Left ventricle myocardium inferior (tissue), 1 donor: ENCODE measurements around the gene ARF3. TPM values are rescaled to one million over a fixed set of nuclear protein-coding genes. Genes with fewer than 3 reads are reported as not detected.
A peak's percentile ranks its signal among the peaks of the same experiment; 100 is the strongest.

ENCODE experiments used
- DNase-seq: peaks from one replicate; pipeline ENCODE4 v3.0.0-alpha.2; 2020
- H3K27ac ChIP-seq: fragments of 200-600 bp; replicated peaks from 2 replicates; pipeline ENCODE4 v1.8.0; 2021
- H3K27me3 ChIP-seq: fragments of 200-600 bp; 2 replicates; pipeline ENCODE4 v1.8.0; 2021; ENCODE audit warnings: low read depth
- H3K36me3 ChIP-seq: fragments of 200-600 bp; 2 replicates; pipeline ENCODE4 v1.8.0; 2021
- H3K4me1 ChIP-seq: fragments of 200-600 bp; 2 replicates; pipeline ENCODE4 v1.8.0; 2021
- H3K4me3 ChIP-seq: fragments of 200-600 bp; 2 replicates; pipeline ENCODE4 v1.8.0; 2021; ENCODE audit warnings: mild to moderate bottlenecking, moderate library complexity
- H3K9me3 ChIP-seq: fragments of 200-600 bp; replicated peaks from 2 replicates; pipeline ENCODE4 v1.8.0; 2021
- intact Hi-C: fragments of 100-400 bp; cut with micrococcal nuclease; formaldehyde crosslinking; loops from one replicate; pipeline ENCODE4 v1.11.0; 2022
- total RNA-seq: library from RNA; stranded (reverse); fragmentation: NEBNext Ultra II Directional; extraction: Animal tissue kit (Norgen Biotek cat#: 25700); gene quantifications from one replicate; pipeline ENCODE4 v1.2.1, GENCODE V29; 2021
- TF ChIP-seq, protein P1 (sequence below): fragments of 200-600 bp; IDR thresholded peaks from 2 replicates; pipeline ENCODE4 v1.8.0; 2021; ENCODE audit warnings: antibody characterized with exemption, mild to moderate bottlenecking, borderline replicate concordance
- donor health status: DM: no; HTN: yes; CAD: no; lungs with severe emphysema.

Gene ARF3
- total RNA-seq, 1 donor from 2014 or later = 49.6 TPM

GRCh38 chr12:48997719-48998496 is 40.6 kb upstream of the ARF3 start:
- Histone ChIP-seq H3K36me3 (peaks cover 25% of the 10 kb centered on the region), H3K27me3 (peaks cover 77% of the 10 kb centered on the region), H3K4me3 (peak overlapping the region; percentile 69), H3K27ac (no peak overlapping the region), H3K4me1 (peaks cover 64% of the 10 kb centered on the region), H3K9me3 (no peaks in the 10 kb centered on the region)
- TF ChIP-seq, protein P1, sequence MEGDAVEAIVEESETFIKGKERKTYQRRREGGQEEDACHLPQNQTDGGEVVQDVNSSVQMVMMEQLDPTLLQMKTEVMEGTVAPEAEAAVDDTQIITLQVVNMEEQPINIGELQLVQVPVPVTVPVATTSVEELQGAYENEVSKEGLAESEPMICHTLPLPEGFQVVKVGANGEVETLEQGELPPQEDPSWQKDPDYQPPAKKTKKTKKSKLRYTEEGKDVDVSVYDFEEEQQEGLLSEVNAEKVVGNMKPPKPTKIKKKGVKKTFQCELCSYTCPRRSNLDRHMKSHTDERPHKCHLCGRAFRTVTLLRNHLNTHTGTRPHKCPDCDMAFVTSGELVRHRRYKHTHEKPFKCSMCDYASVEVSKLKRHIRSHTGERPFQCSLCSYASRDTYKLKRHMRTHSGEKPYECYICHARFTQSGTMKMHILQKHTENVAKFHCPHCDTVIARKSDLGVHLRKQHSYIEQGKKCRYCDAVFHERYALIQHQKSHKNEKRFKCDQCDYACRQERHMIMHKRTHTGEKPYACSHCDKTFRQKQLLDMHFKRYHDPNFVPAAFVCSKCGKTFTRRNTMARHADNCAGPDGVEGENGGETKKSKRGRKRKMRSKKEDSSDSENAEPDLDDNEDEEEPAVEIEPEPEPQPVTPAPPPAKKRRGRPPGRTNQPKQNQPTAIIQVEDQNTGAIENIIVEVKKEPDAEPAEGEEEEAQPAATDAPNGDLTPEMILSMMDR = no peak
- DNase-seq = no peak
- intact Hi-C loops = no loop called here

- TF ChIP-seq, protein P1 = peak; percentile 89
- H3K4me1 ChIP-seq = peaks cover 64% of the 10 kb centered on the region
- peaks cover 86% of the 10 kb centered on the region for H3K27me3 ChIP-seq
- H3K36me3 ChIP-seq = peaks cover 17% of the 10 kb centered on the region
- peak overlapping the region; percentile 69 for H3K4me3 ChIP-seq
- intact Hi-C loops = no loop called here
- no peaks in the 10 kb centered on the region for H3K9me3 ChIP-seq
- peak; percentile 80 for DNase-seq
- H3K27ac ChIP-seq = peak overlapping the region; percentile 7
Measured at GRCh38 chr12:48996794-48997718, 39.8 kb upstream of the ARF3 start.

GRCh38 chr12:48995086-48995879 is 38.0 kb upstream of the ARF3 start:
- TF ChIP-seq, protein P1 = peak; percentile 89
- H3K9me3 ChIP-seq = no peaks in the 10 kb centered on the region
- no peaks in the 10 kb centered on the region for H3K36me3 ChIP-seq
- peaks cover 83% of the 10 kb centered on the region for H3K27me3 ChIP-seq
- H3K4me3 ChIP-seq = peak overlapping the region; percentile 58
- H3K27ac ChIP-seq = no peak overlapping the region
- intact Hi-C loops = no loop called here
- peak; percentile 82 for DNase-seq
- peaks cover 52% of the 10 kb centered on the region for H3K4me1 ChIP-seq

- TF ChIP-seq, protein P1 = no peak
- peaks cover 83% of the 10 kb centered on the region for H3K27me3 ChIP-seq
- intact Hi-C loops = no loop called here
- no peaks in the 10 kb centered on the region for H3K36me3 ChIP-seq
- DNase-seq = no peak
- H3K4me3 ChIP-seq = peak overlapping the region; percentile 58
- H3K27ac ChIP-seq = no peak overlapping the region
- H3K4me1 ChIP-seq = peaks cover 44% of the 10 kb centered on the region
- no peaks in the 10 kb centered on the region for H3K9me3 ChIP-seq
Measured at GRCh38 chr12:48994224-48995085, 37.2 kb upstream of the ARF3 start.
